ENCODE results near the gene MAPT.

- TF ChIP-seq EZH2 (IDR thresholded peaks at IDR 0.05; ENCODE audit: insufficient read depth, low read length) (no peak), CTCF (IDR thresholded peaks at IDR 0.05; ENCODE audit: insufficient read depth, low read depth, low read length) (no peak)
Observed at GRCh38 chr17:45927247-45927646, 32.9 kb downstream of the MAPT start.

Data from astrocyte (in vitro differentiated cells and primary cell).